Peyer's patch (tissue), 4 donors: Measurements from ENCODE around the gene CCDC6.

ENCODE experiments used
- POLR2A ChIP-seq, 2 donors: fragments of 450-650 bp; IDR thresholded peaks; one replicate each; pipeline ENCODE4 v1.5.1; 2017; ENCODE audit warnings: antibody characterized with exemption in 2 of 2, mild to moderate bottlenecking in 2 of 2, moderate library complexity in 2 of 2
- TF ChIP-seq, protein P1 (sequence below), 6 experiments: fragments of 450-650 bp in 4 of 6; fragments of 200-600 bp in 2 of 6; sonication (generic) in 1 of 6; IDR thresholded peaks; one replicate each; pipeline ENCODE4 v1.5.1; 2017 to 2019; ENCODE audit warnings: antibody characterized with exemption in 6 of 6, mild to moderate bottlenecking in 3 of 6, moderate library complexity in 1 of 6

DNA sequence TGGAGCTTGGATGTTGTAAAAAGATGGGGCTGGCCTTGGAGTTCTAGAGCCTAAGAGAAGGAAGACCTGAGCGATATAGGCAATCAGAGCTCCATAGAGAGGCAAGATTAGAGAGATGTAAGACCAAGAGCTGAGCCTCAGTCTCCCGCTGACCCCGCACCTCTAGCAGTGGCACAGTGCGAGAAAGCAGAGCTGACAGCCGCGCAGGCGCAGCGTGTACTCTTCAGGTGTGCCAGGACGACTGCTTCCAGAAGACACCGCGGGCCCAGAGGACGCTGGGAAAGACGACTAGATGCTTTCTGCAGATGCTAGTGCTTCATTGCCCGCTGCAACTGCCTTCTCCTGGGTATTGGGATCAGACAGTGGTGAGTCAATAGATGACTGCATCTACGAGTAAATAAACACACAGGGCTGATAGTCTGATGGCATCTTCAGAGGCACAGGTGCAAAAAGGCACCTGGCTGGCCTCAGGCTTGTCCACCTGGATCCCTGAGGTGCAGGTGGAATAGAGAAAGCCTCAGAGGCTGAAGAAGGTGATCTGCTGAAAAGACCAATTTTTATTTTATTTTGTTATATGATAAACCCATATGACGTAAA lies 38.1 kb upstream of the CCDC6 start:
- TF ChIP-seq, protein P1, sequence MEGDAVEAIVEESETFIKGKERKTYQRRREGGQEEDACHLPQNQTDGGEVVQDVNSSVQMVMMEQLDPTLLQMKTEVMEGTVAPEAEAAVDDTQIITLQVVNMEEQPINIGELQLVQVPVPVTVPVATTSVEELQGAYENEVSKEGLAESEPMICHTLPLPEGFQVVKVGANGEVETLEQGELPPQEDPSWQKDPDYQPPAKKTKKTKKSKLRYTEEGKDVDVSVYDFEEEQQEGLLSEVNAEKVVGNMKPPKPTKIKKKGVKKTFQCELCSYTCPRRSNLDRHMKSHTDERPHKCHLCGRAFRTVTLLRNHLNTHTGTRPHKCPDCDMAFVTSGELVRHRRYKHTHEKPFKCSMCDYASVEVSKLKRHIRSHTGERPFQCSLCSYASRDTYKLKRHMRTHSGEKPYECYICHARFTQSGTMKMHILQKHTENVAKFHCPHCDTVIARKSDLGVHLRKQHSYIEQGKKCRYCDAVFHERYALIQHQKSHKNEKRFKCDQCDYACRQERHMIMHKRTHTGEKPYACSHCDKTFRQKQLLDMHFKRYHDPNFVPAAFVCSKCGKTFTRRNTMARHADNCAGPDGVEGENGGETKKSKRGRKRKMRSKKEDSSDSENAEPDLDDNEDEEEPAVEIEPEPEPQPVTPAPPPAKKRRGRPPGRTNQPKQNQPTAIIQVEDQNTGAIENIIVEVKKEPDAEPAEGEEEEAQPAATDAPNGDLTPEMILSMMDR (IDR thresholded peaks at IDR 0.05) = no peak
- TF ChIP-seq POLR2A (IDR thresholded peaks at IDR 0.05) = no peak
